Activated T-helper 1 cell treated with anti-CD3 and anti-CD28 coated beads, Interleukin-12 subunit alpha, Interleukin-12 subunit beta, Interleukin-2, Interleukin-4 antibody, amounts not matched to agents 30 ng/mL and 10 ng/mL and 1 ng/mL, durations not matched to agents 14 hours and 24 hours and 36 hours (primary cell): ENCODE data around the gene ALKBH6. TPM values are rescaled to one million over a fixed set of nuclear protein-coding genes. Genes with fewer than 3 reads are reported as not detected.

Experiments
- DNase-seq: peaks from one replicate; pipeline ENCODE4 v3.0.0; 2021; ENCODE audit warnings: low spot score
- H3K27ac Mint-ChIP-seq: one replicate; pipeline ENCODE4 v1.8.0; 2021; ENCODE audit warnings: mild to moderate bottlenecking, mixed read lengths
- H3K27me3 Mint-ChIP-seq: one replicate; pipeline ENCODE4 v1.8.0; 2022; ENCODE audit warnings: mild to moderate bottlenecking, moderate library complexity, mixed read lengths; ENCODE audit not compliant: insufficient read depth
- H3K36me3 Mint-ChIP-seq: one replicate; pipeline ENCODE4 v1.8.0; 2021; ENCODE audit warnings: low read depth, mixed read lengths
- H3K4me1 Mint-ChIP-seq: one replicate; pipeline ENCODE4 v1.8.0; 2021; ENCODE audit warnings: low read depth, mixed read lengths
- H3K4me3 Mint-ChIP-seq: one replicate; pipeline ENCODE4 v1.8.0; 2021; ENCODE audit warnings: mild to moderate bottlenecking, moderate library complexity, mixed read lengths
- H3K9me3 Mint-ChIP-seq: one replicate; pipeline ENCODE4 v1.8.0; 2021; ENCODE audit warnings: mixed read lengths
- intact Hi-C: fragments of 100-400 bp; cut with micrococcal nuclease; formaldehyde crosslinking; loops from one replicate; pipeline ENCODE4 v1.15.1; 2024
- total RNA-seq: library from RNA; stranded (reverse); gene quantifications from 2 replicates; pipeline ENCODE4 v1.2.3, GENCODE V29; 2022

Gene ALKBH6
- total RNA-seq, 1 donor from 2014 or later, result 60.6 TPM

- H3K27me3 Mint-ChIP-seq, result no peaks in the 10 kb centered on the region
- H3K4me1 Mint-ChIP-seq, result no peaks in the 10 kb centered on the region
- DNase-seq, result no peak
- H3K36me3 Mint-ChIP-seq, result peaks cover 13% of the 10 kb centered on the region
- intact Hi-C loops, result no loop called here
- no peak overlapping the region for H3K27ac Mint-ChIP-seq
- H3K9me3 Mint-ChIP-seq, result no peaks in the 10 kb centered on the region
- no peak overlapping the region for H3K4me3 Mint-ChIP-seq
Measured at GRCh38 chr19:36025541-36025940, 11.5 kb upstream of the ALKBH6 start.

GRCh38 chr19:36023432-36023831, 9.4 kb upstream of the ALKBH6 start:
- Mint-ChIP-seq H3K9me3 (no peaks in the 10 kb centered on the region), H3K4me3 (no peak overlapping the region), H3K36me3 (peaks cover 4% of the 10 kb centered on the region), H3K4me1 (no peaks in the 10 kb centered on the region), H3K27ac (no peak overlapping the region), H3K27me3 (no peaks in the 10 kb centered on the region)
- intact Hi-C loops, result no loop called here
- DNase-seq, result no peak

GRCh38 chr19:36019061-36019670, 5.2 kb upstream of the ALKBH6 start:
- peaks cover 3% of the 10 kb centered on the region for H3K36me3 Mint-ChIP-seq
- H3K4me1 Mint-ChIP-seq, result peaks cover 21% of the 10 kb centered on the region
- H3K27ac Mint-ChIP-seq, result no peak overlapping the region
- intact Hi-C loops, result no loop called here
- no peaks in the 10 kb centered on the region for H3K9me3 Mint-ChIP-seq
- H3K27me3 Mint-ChIP-seq, result no peaks in the 10 kb centered on the region
- DNase-seq, result no peak
- no peak overlapping the region for H3K4me3 Mint-ChIP-seq

GRCh38 chr19:36013280-36014011, 567 bp downstream of the ALKBH6 start:
- H3K36me3 Mint-ChIP-seq, result peaks cover 1% of the 10 kb centered on the region
- peak overlapping the region; percentile 98 for H3K4me3 Mint-ChIP-seq
- H3K27ac Mint-ChIP-seq, result peak overlapping the region; percentile 96
- no peaks in the 10 kb centered on the region for H3K9me3 Mint-ChIP-seq
- DNase-seq, result no peak
- no peaks in the 10 kb centered on the region for H3K27me3 Mint-ChIP-seq
- intact Hi-C loops, result loop anchor here (1.0 to 5.0 kb wide), 9 partner anchors 18 to 296 kb away; partner anchors contain the start of genes CAPNS1, CLIP3, HCST and KMT2B
- H3K4me1 Mint-ChIP-seq, result peaks cover 50% of the 10 kb centered on the region

- no peak overlapping the region for H3K27ac Mint-ChIP-seq
- peaks cover 42% of the 10 kb centered on the region for H3K4me1 Mint-ChIP-seq
- H3K36me3 Mint-ChIP-seq, result peaks cover 2% of the 10 kb centered on the region
- no peak for DNase-seq
- no peaks in the 10 kb centered on the region for H3K9me3 Mint-ChIP-seq
- H3K27me3 Mint-ChIP-seq, result no peaks in the 10 kb centered on the region
- H3K4me3 Mint-ChIP-seq, result peak overlapping the region; percentile 21
- intact Hi-C loops, result loop anchor here (5.0 kb wide), 1 partner anchor 293 kb away; the partner anchor contains the start of gene KMT2B
Measured at GRCh38 chr19:36010402-36010801, 3.6 kb downstream of the ALKBH6 start.

- Mint-ChIP-seq H3K4me1 (peaks cover 36% of the 10 kb centered on the region), H3K9me3 (no peaks in the 10 kb centered on the region), H3K27me3 (no peaks in the 10 kb centered on the region), H3K27ac (no peak overlapping the region), H3K36me3 (peaks cover 6% of the 10 kb centered on the region), H3K4me3 (peak overlapping the region; percentile 61)
- intact Hi-C loops, result loop anchor here (5.0 kb wide), 1 partner anchor 293 kb away; the partner anchor contains the start of gene KMT2B
- no peak for DNase-seq
Measured at GRCh38 chr19:36009633-36010379, 4.2 kb downstream of the ALKBH6 start.

- peaks cover 6% of the 10 kb centered on the region for H3K36me3 Mint-ChIP-seq
- peak; percentile 51 for DNase-seq
- no peaks in the 10 kb centered on the region for H3K27me3 Mint-ChIP-seq
- H3K9me3 Mint-ChIP-seq, result no peaks in the 10 kb centered on the region
- H3K4me3 Mint-ChIP-seq, result peak overlapping the region; percentile 61
- H3K27ac Mint-ChIP-seq, result no peak overlapping the region
- intact Hi-C loops, result no loop called here
- peaks cover 30% of the 10 kb centered on the region for H3K4me1 Mint-ChIP-seq
Measured at GRCh38 chr19:36009220-36009619, 4.8 kb downstream of the ALKBH6 start.

- peak within 1 kb of the TSS; percentile 61 for H3K4me3 Mint-ChIP-seq
- intact Hi-C loops, result no loop called here
- peaks cover 22% of the 10 kb centered on the region for H3K4me1 Mint-ChIP-seq
- no peaks in the 10 kb centered on the region for H3K9me3 Mint-ChIP-seq
- no peaks in the 10 kb centered on the region for H3K27me3 Mint-ChIP-seq
- peaks cover 6% of the 10 kb centered on the region for H3K36me3 Mint-ChIP-seq
- no peak within 1 kb of the TSS for H3K27ac Mint-ChIP-seq
- no peak for DNase-seq
Measured at GRCh38 chr19:36008336-36008978, 5.6 kb downstream of the ALKBH6 start, which contains the start of gene SYNE4. Gene SYNE4 (minus strand): TSS chr19:36008813. CDS start chr19:36008681, 132 bp downstream.

- intact Hi-C loops, result no loop called here
- Mint-ChIP-seq H3K9me3 (no peaks in the 10 kb centered on the region), H3K36me3 (peaks cover 10% of the 10 kb centered on the region), H3K4me3 (no peak overlapping the region), H3K27me3 (no peaks in the 10 kb centered on the region), H3K27ac (no peak overlapping the region), H3K4me1 (peaks cover 13% of the 10 kb centered on the region)
- DNase-seq, result no peak
Measured at GRCh38 chr19:36006955-36007354, 7.1 kb downstream of the ALKBH6 start.

- Mint-ChIP-seq H3K4me1 (peaks cover 6% of the 10 kb centered on the region), H3K9me3 (no peaks in the 10 kb centered on the region)
Measured at GRCh38 chr19:36003284-36003683, 10.7 kb downstream of the ALKBH6 start.

GRCh38 chr19:36001605-36002004, 12.4 kb downstream of the ALKBH6 start:
- Mint-ChIP-seq H3K4me1 (peaks cover 9% of the 10 kb centered on the region), H3K36me3 (peaks cover 18% of the 10 kb centered on the region), H3K27ac (no peak overlapping the region), H3K27me3 (no peaks in the 10 kb centered on the region), H3K9me3 (no peaks in the 10 kb centered on the region), H3K4me3 (no peak overlapping the region)
- DNase-seq, result no peak
- intact Hi-C loops, result no loop called here

More at GRCh38 chr19:36003284-36003683, 10.7 kb downstream of the ALKBH6 start:
- no peak for DNase-seq
- Mint-ChIP-seq H3K36me3 (peaks cover 11% of the 10 kb centered on the region), H3K4me3 (no peak overlapping the region), H3K27ac (no peak overlapping the region), H3K27me3 (no peaks in the 10 kb centered on the region)
- intact Hi-C loops, result no loop called here

- H3K4me1 Mint-ChIP-seq, result peaks cover 24% of the 10 kb centered on the region
Measured at GRCh38 chr19:35996777-35997176, 17.2 kb downstream of the ALKBH6 start.

More at GRCh38 chr19:35996777-35997176, 17.2 kb downstream of the ALKBH6 start:
- H3K9me3 Mint-ChIP-seq, result no peaks in the 10 kb centered on the region
- intact Hi-C loops, result loop anchor here (5.0 kb wide), 1 partner anchor 131 kb away; no protein-coding TSS in a partner anchor
- peaks cover 14% of the 10 kb centered on the region for H3K36me3 Mint-ChIP-seq
- peak overlapping the region; percentile 94 for H3K4me3 Mint-ChIP-seq
- H3K27ac Mint-ChIP-seq, result no peak overlapping the region
- H3K27me3 Mint-ChIP-seq, result no peaks in the 10 kb centered on the region
- no peak for DNase-seq
